Measurements from ENCODE around the gene FMOD. TPM values are rescaled to one million over a fixed set of nuclear protein-coding genes. Genes with fewer than 3 reads are reported as not detected.
"Not testable (repeated sequence)": the region's sequence is repeated elsewhere in the genome, so short reads cannot be mapped to it uniquely, and the experiment has no call there.

The FMOD gene
- polyA plus RNA-seq, 1 experiment: 5.4 TPM

GRCh38 chr1:203301331-203301668 lies 49.6 kb downstream of the FMOD start:
- no peak overlapping the region for H3K4me3 ChIP-seq (ENCODE audit: low read depth, low read length)
- TF ChIP-seq CTCF (IDR thresholded peaks at IDR 0.05; ENCODE audit: low read depth, low read length): no peak
- CTCF ChIA-PET: no interaction called here
- H3K27me3 ChIP-seq (ENCODE audit: control insufficient read depth, insufficient read depth, low read length): peaks cover 36% of the 10 kb centered on the region
- no peak overlapping the region for H3K27ac ChIP-seq (ENCODE audit: low read depth, low read length)
- H3K9me3 ChIP-seq (ENCODE audit: control insufficient read depth, insufficient read depth, low read length): peaks cover 6% of the 10 kb centered on the region; the same call in 1 of the 2 replicates
- POLR2A ChIA-PET: no interaction called here
- DNase-seq (ENCODE audit: low read depth, low spot score): no peak

GRCh38 chr1:203300441-203301330 lies 50.2 kb downstream of the FMOD start:
- POLR2A ChIA-PET: no interaction called here
- H3K27ac ChIP-seq (ENCODE audit: low read depth, low read length): no peak overlapping the region

GRCh38 chr1:203299719-203300429 lies 51.0 kb downstream of the FMOD start:
- POLR2A ChIA-PET; H3K4me3 ChIP-seq (ENCODE audit: low read depth, low read length); H3K27ac ChIP-seq (ENCODE audit: low read depth, low read length); H3K9me3 ChIP-seq (ENCODE audit: control insufficient read depth, insufficient read depth, low read length); DNase-seq (ENCODE audit: low read depth, low spot score): not testable (repeated sequence)
- CTCF ChIA-PET: interaction anchor here (1.9 kb wide), 1 partner anchor 33 kb away, joined by 11 read pairs; no protein-coding TSS in a partner anchor
- H3K27me3 ChIP-seq (ENCODE audit: control insufficient read depth, insufficient read depth, low read length): peaks cover 36% of the 10 kb centered on the region

More at GRCh38 chr1:203300441-203301330, 50.2 kb downstream of the FMOD start:
- CTCF ChIA-PET: no interaction called here
- H3K9me3 ChIP-seq (ENCODE audit: control insufficient read depth, insufficient read depth, low read length): peaks cover 3% of the 10 kb centered on the region; the same call in 1 of the 2 replicates
- H3K4me3 ChIP-seq (ENCODE audit: low read depth, low read length): no peak overlapping the region
- H3K27me3 ChIP-seq (ENCODE audit: control insufficient read depth, insufficient read depth, low read length): peaks cover 36% of the 10 kb centered on the region
- no peak for DNase-seq (ENCODE audit: low read depth, low spot score)
- TF ChIP-seq CTCF (IDR thresholded peaks at IDR 0.05; ENCODE audit: low read depth, low read length): no peak

GRCh38 chr1:203299169-203299568 lies 51.8 kb downstream of the FMOD start:
- no peak for DNase-seq (ENCODE audit: low read depth, low spot score)
- Histone ChIP-seq H3K4me3 (ENCODE audit: low read depth, low read length) (no peak overlapping the region), H3K27me3 (ENCODE audit: control insufficient read depth, insufficient read depth, low read length) (peaks cover 35% of the 10 kb centered on the region), H3K9me3 (ENCODE audit: control insufficient read depth, insufficient read depth, low read length) (no peaks in the 10 kb centered on the region), H3K27ac (ENCODE audit: low read depth, low read length) (no peak overlapping the region)
- POLR2A ChIA-PET: no interaction called here
- CTCF ChIA-PET: interaction anchor here (1.9 kb wide), 1 partner anchor 32 kb away, joined by 11 read pairs; no protein-coding TSS in a partner anchor
- no peak for TF ChIP-seq CTCF (IDR thresholded peaks at IDR 0.05; ENCODE audit: low read depth, low read length)

GRCh38 chr1:203296460-203297073 lies 54.4 kb downstream of the FMOD start:
- no peak for DNase-seq (ENCODE audit: low read depth, low spot score)
- no peak for TF ChIP-seq CTCF (IDR thresholded peaks at IDR 0.05; ENCODE audit: low read depth, low read length)
- Histone ChIP-seq H3K4me3 (ENCODE audit: low read depth, low read length) (no peak overlapping the region), H3K27me3 (ENCODE audit: control insufficient read depth, insufficient read depth, low read length) (peaks cover 37% of the 10 kb centered on the region), H3K27ac (ENCODE audit: low read depth, low read length) (no peak overlapping the region), H3K9me3 (ENCODE audit: control insufficient read depth, insufficient read depth, low read length) (no peaks in the 10 kb centered on the region)
- POLR2A ChIA-PET: no interaction called here
- CTCF ChIA-PET: interaction anchor here (1.4 to 2.5 kb wide), 3 partner anchors 19 to 29 kb away, joined by 5 to 10 read pairs (median 10); no protein-coding TSS in a partner anchor
